Breast epithelium (tissue), 4 donors: ENCODE results near the gene GFPT2. TPM values are rescaled to one million over a fixed set of nuclear protein-coding genes. Genes with fewer than 3 reads are reported as not detected.

Experiments used
- DNase-seq, 2 donors: peaks; one replicate each; pipeline ENCODE4 v3.0.0-alpha.2; 2019; ENCODE audit warnings: low spot score in 2 of 2
- H3K27ac ChIP-seq, 2 donors: fragments of 200-600 bp; sonication (generic) in 1 of 2; one replicate each; pipeline ENCODE4 v1.5.1; 2016 to 2019; ENCODE audit warnings: mild to moderate bottlenecking in 1 of 2
- H3K27me3 ChIP-seq, 2 donors: fragments of 200-600 bp; sonication (generic) in 1 of 2; one replicate each; pipeline versions ENCODE4 v1.5.1 to v1.6.0; 2017 to 2019; ENCODE audit warnings: control low read depth in 1 of 2, mild to moderate bottlenecking in 1 of 2
- H3K36me3 ChIP-seq: fragments of 200-600 bp; one replicate; pipeline ENCODE4 v1.5.1; 2019
- H3K4me1 ChIP-seq, 2 donors: fragments of 200-600 bp; sonication (generic); one replicate each; pipeline ENCODE4 v1.5.1; 2016 to 2019; ENCODE audit warnings: control low read depth in 1 of 2
- H3K4me3 ChIP-seq, 3 donors: fragments of 200-600 bp; sonication (generic); 1 replicate in 2 of 3; 2 replicates in 1 of 3; pipeline ENCODE4 v1.5.1; 2016 to 2019; ENCODE audit warnings: mild to moderate bottlenecking in 3 of 3, moderate library complexity in 2 of 3
- H3K9me3 ChIP-seq, 2 donors: fragments of 200-600 bp; sonication (generic) in 1 of 2; one replicate each; pipeline ENCODE4 v1.5.1; 2016 to 2019; ENCODE audit warnings: control low read depth in 1 of 2
- POLR2A ChIP-seq: fragments of 450-650 bp; IDR thresholded peaks from one replicate; pipeline ENCODE4 v1.6.1; 2016; ENCODE audit warnings: antibody characterized with exemption, mild to moderate bottlenecking, moderate library complexity
- POLR2AphosphoS5 ChIP-seq, 3 donors: sonication (generic); formaldehyde crosslinking; IDR thresholded peaks; one replicate each; pipeline ENCODE4 v1.6.1; 2017; ENCODE audit warnings: antibody characterized with exemption in 3 of 3
- intact Hi-C: fragments of 100-400 bp; cut with DNase I; formaldehyde crosslinking; loops from one replicate; pipeline ENCODE4 v1.15.1; 2023; ENCODE audit warnings: low total_unique reads
- total RNA-seq, 3 donors: library from RNA; depleted of rRNA; stranded (reverse); fragments of >200 nt; gene quantifications; one replicate each; pipeline ENCODE4 v1.1.0, GENCODE V29; 2016
- TF ChIP-seq, protein P1 (sequence below), 3 donors: fragments of 450-650 bp; IDR thresholded peaks; one replicate each; pipeline ENCODE4 v1.5.1; 2016 to 2017; ENCODE audit warnings: antibody characterized with exemption in 3 of 3, mild to moderate bottlenecking in 3 of 3, moderate library complexity in 3 of 3

GFPT2 gene
- total RNA-seq, 3 donors from 2014 or later, result 27.2 to 60.0 (median 52.5) TPM

DNA sequence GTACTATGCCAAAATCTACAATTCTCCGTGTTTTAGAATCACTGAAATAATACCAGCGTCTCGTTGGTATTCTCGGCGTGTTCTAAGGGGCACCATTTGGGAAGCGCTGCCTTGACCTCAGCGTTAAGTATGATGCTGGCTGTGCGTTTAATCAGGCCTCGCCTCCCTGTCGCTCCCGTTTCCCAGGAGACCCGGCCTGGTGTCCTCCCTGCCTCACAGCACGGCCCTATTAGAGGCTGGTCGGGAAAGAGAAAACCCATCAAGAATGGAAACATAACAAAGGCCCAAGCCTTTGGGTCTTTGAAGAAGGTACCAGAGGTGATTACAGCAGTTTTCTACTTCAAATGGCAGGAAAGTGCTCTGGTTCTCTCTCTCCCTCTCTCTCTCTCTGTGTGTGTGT is 30.0 kb downstream of the GFPT2 start:
- intact Hi-C loops, result no loop called here
- DNase-seq, result no peak
- no peaks in the 10 kb centered on the region for H3K27me3 ChIP-seq
- no peaks in the 10 kb centered on the region for H3K9me3 ChIP-seq
- H3K27ac ChIP-seq, result no peak overlapping the region
- no peaks in the 10 kb centered on the region for H3K36me3 ChIP-seq
- no peaks in the 10 kb centered on the region for H3K4me1 ChIP-seq
- TF ChIP-seq POLR2AphosphoS5 (IDR thresholded peaks at IDR 0.05) (no peak), POLR2A (no peak)
- TF ChIP-seq, protein P1, sequence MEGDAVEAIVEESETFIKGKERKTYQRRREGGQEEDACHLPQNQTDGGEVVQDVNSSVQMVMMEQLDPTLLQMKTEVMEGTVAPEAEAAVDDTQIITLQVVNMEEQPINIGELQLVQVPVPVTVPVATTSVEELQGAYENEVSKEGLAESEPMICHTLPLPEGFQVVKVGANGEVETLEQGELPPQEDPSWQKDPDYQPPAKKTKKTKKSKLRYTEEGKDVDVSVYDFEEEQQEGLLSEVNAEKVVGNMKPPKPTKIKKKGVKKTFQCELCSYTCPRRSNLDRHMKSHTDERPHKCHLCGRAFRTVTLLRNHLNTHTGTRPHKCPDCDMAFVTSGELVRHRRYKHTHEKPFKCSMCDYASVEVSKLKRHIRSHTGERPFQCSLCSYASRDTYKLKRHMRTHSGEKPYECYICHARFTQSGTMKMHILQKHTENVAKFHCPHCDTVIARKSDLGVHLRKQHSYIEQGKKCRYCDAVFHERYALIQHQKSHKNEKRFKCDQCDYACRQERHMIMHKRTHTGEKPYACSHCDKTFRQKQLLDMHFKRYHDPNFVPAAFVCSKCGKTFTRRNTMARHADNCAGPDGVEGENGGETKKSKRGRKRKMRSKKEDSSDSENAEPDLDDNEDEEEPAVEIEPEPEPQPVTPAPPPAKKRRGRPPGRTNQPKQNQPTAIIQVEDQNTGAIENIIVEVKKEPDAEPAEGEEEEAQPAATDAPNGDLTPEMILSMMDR (IDR thresholded peaks at IDR 0.05), result no peak
- H3K4me3 ChIP-seq, result no peak overlapping the region

DNA sequence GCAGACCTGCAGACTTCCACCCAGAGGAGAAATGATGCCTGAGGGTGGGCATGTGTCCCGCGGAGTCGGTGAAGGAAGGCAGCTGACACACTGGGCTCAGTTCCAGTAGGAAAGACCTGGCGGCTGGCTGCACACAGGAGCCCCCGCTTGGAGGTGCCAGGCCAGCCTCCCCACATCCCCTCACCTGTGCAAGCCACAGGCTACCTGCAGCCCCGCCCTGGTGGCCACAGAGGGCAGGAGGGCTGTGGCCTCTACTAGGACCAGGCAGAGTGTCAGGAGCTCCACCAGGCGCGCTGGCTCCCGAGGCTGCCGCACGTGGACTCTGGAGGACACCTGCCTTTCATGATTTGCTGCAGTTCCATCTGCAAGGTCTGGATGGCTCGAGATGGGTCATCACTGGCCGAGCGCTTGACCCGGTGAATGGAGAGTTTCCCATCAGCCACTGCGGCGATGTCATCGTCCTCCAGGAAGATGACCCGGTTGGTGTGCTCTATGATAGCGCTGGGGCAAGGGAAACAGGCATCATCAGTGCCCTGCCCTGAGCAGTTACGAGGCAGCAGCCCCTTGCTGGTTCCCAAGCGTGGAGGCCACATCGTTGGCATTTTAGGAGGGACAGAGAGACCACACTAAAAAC is 34.6 kb downstream of the GFPT2 start:
- intact Hi-C loops, result no loop called here
- no peak for DNase-seq

DNA sequence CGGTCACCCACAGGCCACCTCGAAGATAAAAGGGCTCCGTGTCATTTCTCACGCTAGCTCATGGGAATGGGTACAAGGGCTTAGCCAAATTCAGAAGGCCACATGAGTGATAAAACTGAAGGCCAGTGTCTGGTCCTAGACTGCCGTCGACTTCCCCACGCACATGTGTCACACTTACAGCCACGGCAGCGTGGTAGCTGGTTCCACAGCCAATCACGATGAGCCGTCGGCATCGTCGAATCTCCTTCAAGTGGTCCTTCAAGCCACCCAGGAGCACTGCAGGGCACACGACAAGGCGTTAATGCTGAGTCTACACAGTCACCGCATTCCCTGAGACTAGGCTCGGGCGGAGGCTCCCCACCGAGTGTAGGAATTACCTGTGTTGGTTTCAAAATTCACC is 36.5 kb downstream of the GFPT2 start:
- Histone ChIP-seq H3K9me3 (no peaks in the 10 kb centered on the region), H3K27ac (no peak overlapping the region), H3K4me3 (no peak overlapping the region), H3K27me3 (no peaks in the 10 kb centered on the region), H3K36me3 (no peaks in the 10 kb centered on the region), H3K4me1 (no peaks in the 10 kb centered on the region)
- TF ChIP-seq POLR2AphosphoS5 (IDR thresholded peaks at IDR 0.05) (no peak), POLR2A (no peak)
- TF ChIP-seq, protein P1 (IDR thresholded peaks at IDR 0.05), result no peak
- intact Hi-C loops, result no loop called here
- no peak for DNase-seq

More for the DNA sequence above, 34.6 kb downstream of the GFPT2 start:
- Histone ChIP-seq H3K36me3 (no peaks in the 10 kb centered on the region), H3K27ac (no peak overlapping the region), H3K4me1 (no peaks in the 10 kb centered on the region), H3K9me3 (no peaks in the 10 kb centered on the region), H3K27me3 (no peaks in the 10 kb centered on the region), H3K4me3 (no peak overlapping the region)
- TF ChIP-seq, protein P1 (IDR thresholded peaks at IDR 0.05), result no peak
- TF ChIP-seq POLR2A, result no peak
- TF ChIP-seq POLR2AphosphoS5 (IDR thresholded peaks at IDR 0.05), result no peak

DNA sequence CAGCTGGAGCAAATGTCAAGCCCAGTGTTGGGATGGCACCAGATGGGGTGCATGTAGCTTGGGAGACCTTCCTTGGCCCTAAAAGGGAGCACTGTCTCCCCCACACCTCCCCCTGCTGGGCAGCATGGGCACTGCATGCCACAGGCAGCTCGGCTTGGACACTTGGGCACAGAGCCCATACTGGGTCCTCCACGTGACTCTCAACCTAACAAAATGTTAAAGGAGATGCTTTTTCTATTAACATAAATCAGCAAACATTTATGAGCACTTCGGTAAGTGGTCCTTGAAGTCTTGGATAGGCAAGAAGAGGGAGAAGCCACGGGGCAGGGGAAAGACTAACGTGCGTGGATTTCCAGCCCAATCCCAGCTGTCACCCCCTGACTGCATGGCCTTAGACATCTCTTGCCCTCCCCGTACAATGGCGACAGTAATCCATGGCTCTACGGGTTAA is 37.3 kb downstream of the GFPT2 start:
- peak; percentile 27 to 71 for DNase-seq
- H3K36me3 ChIP-seq, result no peaks in the 10 kb centered on the region
- intact Hi-C loops, result no loop called here

More for the DNA sequence above, 37.3 kb downstream of the GFPT2 start:
- no peak for TF ChIP-seq POLR2A
- TF ChIP-seq, protein P1 (IDR thresholded peaks at IDR 0.05), result peak; percentile 59 to 74 (median 69)
- no peak for TF ChIP-seq POLR2AphosphoS5 (IDR thresholded peaks at IDR 0.05)
- H3K9me3 ChIP-seq, result no peaks in the 10 kb centered on the region
- H3K27me3 ChIP-seq, result no peaks in the 10 kb centered on the region
- no peaks in the 10 kb centered on the region for H3K4me1 ChIP-seq
- H3K4me3 ChIP-seq, result no peak overlapping the region
- no peak overlapping the region for H3K27ac ChIP-seq
